Measurements from ENCODE around the gene MFAP3.
"Not testable (repeated sequence)": the region's sequence is repeated elsewhere in the genome, so short reads cannot be mapped to it uniquely, and the experiment has no call there.

DNA sequence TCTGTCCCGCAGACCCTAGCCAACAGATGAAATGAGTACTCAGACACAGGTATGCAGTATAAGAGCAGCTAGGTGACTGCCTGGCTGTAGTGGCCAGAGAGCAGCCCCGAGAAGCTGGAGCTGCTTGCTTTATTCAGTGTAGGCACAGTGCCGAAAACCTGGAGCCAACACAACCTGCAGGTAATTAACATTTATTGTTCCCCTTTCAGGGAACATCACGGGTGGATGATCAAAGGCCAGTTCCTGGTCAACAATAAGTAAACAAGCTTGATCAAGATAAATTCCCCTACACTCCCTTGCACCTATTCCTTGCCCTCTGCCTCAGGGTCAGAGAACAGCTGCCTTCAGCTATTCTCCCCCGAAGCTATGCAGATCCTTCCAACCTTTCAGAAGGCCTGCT is 31.1 kb downstream of the MFAP3 start:
- TF ChIP-seq POLR2A (IDR thresholded peaks at IDR 0.05) = not testable (repeated sequence)
- TF ChIP-seq, protein P1, sequence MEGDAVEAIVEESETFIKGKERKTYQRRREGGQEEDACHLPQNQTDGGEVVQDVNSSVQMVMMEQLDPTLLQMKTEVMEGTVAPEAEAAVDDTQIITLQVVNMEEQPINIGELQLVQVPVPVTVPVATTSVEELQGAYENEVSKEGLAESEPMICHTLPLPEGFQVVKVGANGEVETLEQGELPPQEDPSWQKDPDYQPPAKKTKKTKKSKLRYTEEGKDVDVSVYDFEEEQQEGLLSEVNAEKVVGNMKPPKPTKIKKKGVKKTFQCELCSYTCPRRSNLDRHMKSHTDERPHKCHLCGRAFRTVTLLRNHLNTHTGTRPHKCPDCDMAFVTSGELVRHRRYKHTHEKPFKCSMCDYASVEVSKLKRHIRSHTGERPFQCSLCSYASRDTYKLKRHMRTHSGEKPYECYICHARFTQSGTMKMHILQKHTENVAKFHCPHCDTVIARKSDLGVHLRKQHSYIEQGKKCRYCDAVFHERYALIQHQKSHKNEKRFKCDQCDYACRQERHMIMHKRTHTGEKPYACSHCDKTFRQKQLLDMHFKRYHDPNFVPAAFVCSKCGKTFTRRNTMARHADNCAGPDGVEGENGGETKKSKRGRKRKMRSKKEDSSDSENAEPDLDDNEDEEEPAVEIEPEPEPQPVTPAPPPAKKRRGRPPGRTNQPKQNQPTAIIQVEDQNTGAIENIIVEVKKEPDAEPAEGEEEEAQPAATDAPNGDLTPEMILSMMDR (IDR thresholded peaks at IDR 0.05) = not testable (repeated sequence)

Measured in lower leg skin (tissue), 3 donors.